ENCODE results near the gene HTR3E. TPM values are rescaled to one million over a fixed set of nuclear protein-coding genes. Genes with fewer than 3 reads are reported as not detected.

Gene HTR3E
- total and polyA plus RNA-seq, 10 donors = not detected

DNA sequence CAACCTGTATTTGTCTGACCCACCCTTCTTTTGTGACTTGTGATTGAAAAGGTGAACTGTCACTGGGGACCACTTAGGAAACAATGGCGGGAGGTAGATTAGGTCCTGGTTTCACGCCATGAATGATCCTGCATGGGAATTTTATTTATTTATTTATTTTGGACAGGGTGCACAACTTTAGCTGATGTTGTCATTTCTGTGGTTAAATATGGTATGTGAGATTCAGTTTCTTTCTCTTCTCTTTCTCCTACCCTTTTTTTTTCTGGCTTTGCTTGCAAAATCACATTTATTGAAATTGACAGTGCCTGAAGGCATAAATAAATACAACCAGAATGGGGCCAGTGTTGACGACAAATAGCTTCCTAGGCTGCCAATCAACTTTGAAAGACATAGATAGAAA, 18.0 kb upstream of the HTR3E start:
- WGBS, 5 donors = 77 to 92% (median 91%) methylated on average over 3 of the region's 3 CpGs
- Histone ChIP-seq H3K27me3 (replicated peaks in 1 of 7) (no peaks in the 10 kb centered on the region), H3K4me1 (no peaks in the 10 kb centered on the region), H3K36me3 (no peaks in the 10 kb centered on the region), H3K4me3 (no peak overlapping the region), H3K9me3 (no peaks in the 10 kb centered on the region), H3K27ac (no peak overlapping the region)
- TF ChIP-seq POLR2AphosphoS5 (IDR thresholded peaks at IDR 0.05) = no peak
- no peak for DNase-seq
- intact Hi-C loops (cut with DNase I; ENCODE audit: low total_unique reads) = no loop called here

DNA sequence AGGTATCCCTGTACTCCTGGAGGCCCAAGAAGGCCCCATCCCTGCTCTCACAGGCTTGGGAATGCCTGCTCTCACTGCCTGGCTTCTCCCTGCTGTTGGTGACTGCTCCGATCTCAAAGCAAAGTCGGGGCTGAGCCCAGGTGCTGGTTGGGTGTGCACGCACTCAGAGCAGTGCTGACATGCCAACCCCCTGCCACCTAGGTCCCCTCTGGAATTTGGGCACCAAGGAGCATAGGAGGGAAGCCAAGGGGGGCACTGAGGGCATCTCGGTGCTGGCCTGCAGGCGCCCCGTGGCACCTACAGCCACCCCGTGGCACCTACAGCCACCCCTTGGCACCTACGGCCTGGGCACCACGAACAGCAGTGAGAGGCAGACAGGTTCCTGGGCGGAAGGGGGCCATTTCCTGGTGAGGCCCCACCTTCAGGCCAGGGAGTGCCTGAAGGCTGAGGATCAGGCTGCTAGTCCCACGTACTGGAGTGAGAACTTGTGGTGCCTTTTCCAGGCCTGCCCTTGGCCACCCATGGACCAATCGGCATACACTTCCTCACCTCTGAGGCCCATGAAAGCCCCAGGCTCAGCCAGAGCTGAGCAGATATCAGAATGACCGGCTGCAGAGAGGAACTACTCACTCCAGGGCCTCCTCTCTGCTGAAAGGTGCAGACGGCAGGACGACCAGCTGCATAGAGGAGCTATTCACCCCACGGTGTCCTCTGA, 15.6 kb upstream of the HTR3E start:
- Histone ChIP-seq H3K4me1 (no peaks in the 10 kb centered on the region), H3K4me3 (no peak overlapping the region), H3K36me3 (no peaks in the 10 kb centered on the region), H3K27me3 (replicated peaks in 1 of 7) (no peaks in the 10 kb centered on the region), H3K9me3 (peaks cover 0 to 9% (median 0%) of the 10 kb centered on the region in 8 donors), H3K27ac (no peak overlapping the region)
- no peak for DNase-seq
- intact Hi-C loops (cut with DNase I; ENCODE audit: low total_unique reads) = no loop called here
- TF ChIP-seq, protein P1, sequence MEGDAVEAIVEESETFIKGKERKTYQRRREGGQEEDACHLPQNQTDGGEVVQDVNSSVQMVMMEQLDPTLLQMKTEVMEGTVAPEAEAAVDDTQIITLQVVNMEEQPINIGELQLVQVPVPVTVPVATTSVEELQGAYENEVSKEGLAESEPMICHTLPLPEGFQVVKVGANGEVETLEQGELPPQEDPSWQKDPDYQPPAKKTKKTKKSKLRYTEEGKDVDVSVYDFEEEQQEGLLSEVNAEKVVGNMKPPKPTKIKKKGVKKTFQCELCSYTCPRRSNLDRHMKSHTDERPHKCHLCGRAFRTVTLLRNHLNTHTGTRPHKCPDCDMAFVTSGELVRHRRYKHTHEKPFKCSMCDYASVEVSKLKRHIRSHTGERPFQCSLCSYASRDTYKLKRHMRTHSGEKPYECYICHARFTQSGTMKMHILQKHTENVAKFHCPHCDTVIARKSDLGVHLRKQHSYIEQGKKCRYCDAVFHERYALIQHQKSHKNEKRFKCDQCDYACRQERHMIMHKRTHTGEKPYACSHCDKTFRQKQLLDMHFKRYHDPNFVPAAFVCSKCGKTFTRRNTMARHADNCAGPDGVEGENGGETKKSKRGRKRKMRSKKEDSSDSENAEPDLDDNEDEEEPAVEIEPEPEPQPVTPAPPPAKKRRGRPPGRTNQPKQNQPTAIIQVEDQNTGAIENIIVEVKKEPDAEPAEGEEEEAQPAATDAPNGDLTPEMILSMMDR (IDR thresholded peaks at IDR 0.05 in 8 of 11, conservative IDR thresholded peaks at IDR 0.05 in 3 of 11) = no peak
- TF ChIP-seq POLR2AphosphoS5 (IDR thresholded peaks at IDR 0.05) (no peak), POLR2A (IDR thresholded peaks at IDR 0.05) (no peak)
- WGBS, 5 donors = 83 to 86% (median 85%) methylated on average over 13 to 16 of the region's 16 CpGs

DNA sequence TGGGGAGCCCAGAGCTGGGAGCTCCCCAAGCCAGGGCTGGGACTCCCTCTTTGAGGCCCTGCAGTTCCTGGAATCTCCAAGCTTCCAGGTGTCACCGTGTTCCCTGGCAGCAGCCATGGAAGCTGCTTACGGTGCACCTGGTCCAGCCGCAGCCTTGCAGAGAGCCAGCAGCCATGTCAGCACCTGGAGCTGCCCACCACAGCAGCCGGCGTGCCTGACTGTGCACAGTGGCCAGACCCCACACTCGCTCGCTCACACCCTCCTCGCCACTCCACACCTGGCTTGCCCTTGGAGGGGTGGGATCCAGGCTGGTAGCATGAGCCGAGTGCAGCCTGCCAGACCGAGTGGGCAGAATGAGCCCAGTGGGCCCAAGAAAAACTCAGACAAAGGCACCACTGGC, 14.8 kb upstream of the HTR3E start:
- WGBS, 5 donors = 86 to 96% (median 92%) methylated on average over 2 to 10 of the region's 10 CpGs
- DNase-seq = no peak

DNA sequence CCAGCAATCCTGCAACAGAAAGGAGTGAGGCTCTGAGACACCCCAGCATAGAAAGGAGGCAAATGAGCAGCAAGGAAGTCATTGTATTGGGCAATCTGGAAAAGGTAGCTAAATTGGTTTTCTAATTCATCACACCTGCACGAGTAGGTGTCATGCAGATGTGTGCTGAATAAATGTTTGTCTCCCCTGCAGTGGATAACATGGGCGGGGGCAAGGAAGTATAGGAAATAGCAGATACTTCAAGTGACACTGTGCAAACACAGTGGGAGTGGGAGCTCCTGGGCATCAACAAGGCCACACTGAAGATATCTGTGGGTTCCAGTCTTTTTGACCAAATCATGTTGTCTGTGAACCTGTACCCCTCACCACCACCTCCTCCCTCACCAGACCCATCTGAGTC, 14.4 kb upstream of the HTR3E start:
- 59 to 76% (median 73%) methylated on average over 2 of the region's 2 CpGs for WGBS, 5 donors
- peaks cover 0 to 9% (median 0%) of the 10 kb centered on the region in 8 donors for H3K9me3 ChIP-seq
- intact Hi-C loops (cut with DNase I; ENCODE audit: low total_unique reads) = no loop called here
- no peaks in the 10 kb centered on the region for H3K27me3 ChIP-seq (replicated peaks in 1 of 7)
- no peaks in the 10 kb centered on the region for H3K36me3 ChIP-seq
- TF ChIP-seq, protein P1 (IDR thresholded peaks at IDR 0.05 in 8 of 11, conservative IDR thresholded peaks at IDR 0.05 in 3 of 11) = no peak
- TF ChIP-seq POLR2AphosphoS5 (IDR thresholded peaks at IDR 0.05) (no peak), POLR2A (IDR thresholded peaks at IDR 0.05) (no peak)
- DNase-seq = no peak
- no peak overlapping the region for H3K27ac ChIP-seq
- H3K4me1 ChIP-seq = no peaks in the 10 kb centered on the region
- no peak overlapping the region for H3K4me3 ChIP-seq

More for the DNA sequence above, 14.8 kb upstream of the HTR3E start:
- H3K9me3 ChIP-seq = peaks cover 0 to 9% (median 0%) of the 10 kb centered on the region in 8 donors
- H3K36me3 ChIP-seq = no peaks in the 10 kb centered on the region
- H3K4me1 ChIP-seq = no peaks in the 10 kb centered on the region
- no peak overlapping the region for H3K4me3 ChIP-seq
- H3K27ac ChIP-seq = no peak overlapping the region
- TF ChIP-seq, protein P1 (IDR thresholded peaks at IDR 0.05 in 8 of 11, conservative IDR thresholded peaks at IDR 0.05 in 3 of 11) = no peak
- TF ChIP-seq POLR2A (IDR thresholded peaks at IDR 0.05) (no peak), POLR2AphosphoS5 (IDR thresholded peaks at IDR 0.05) (no peak)
- H3K27me3 ChIP-seq (replicated peaks in 1 of 7) = no peaks in the 10 kb centered on the region
- intact Hi-C loops (cut with DNase I; ENCODE audit: low total_unique reads) = no loop called here

Data from spleen (tissue), 11 donors.